ENCODE results near the gene DMTF1.
"Not testable (repeated sequence)": the region's sequence is repeated elsewhere in the genome, so short reads cannot be mapped to it uniquely, and the experiment has no call there.

Gene DMTF1

GRCh38 chr7:87193912-87194311, 41.7 kb downstream of the DMTF1 start:
- DNase-seq (ENCODE audit: low read depth in 3 of 3, low spot score in 1 of 3) = no peak

GRCh38 chr7:87199241-87199640, 47.0 kb downstream of the DMTF1 start:
- DNase-seq (ENCODE audit: low read depth in 3 of 3, low spot score in 1 of 3) = no peak

- DNase-seq (ENCODE audit: low read depth in 3 of 3, low spot score in 1 of 3) = no peak
These were observed 47.6 kb downstream of the DMTF1 start for GRCh38 chr7:87199700-87200450.

GRCh38 chr7:87202208-87202607, 50.0 kb downstream of the DMTF1 start:
- no peak for DNase-seq (ENCODE audit: low read depth in 3 of 3, low spot score in 1 of 3)

GRCh38 chr7:87202705-87203104, 50.5 kb downstream of the DMTF1 start:
- DNase-seq (ENCODE audit: low read depth in 3 of 3, low spot score in 1 of 3) = no peak

- DNase-seq (ENCODE audit: low read depth in 3 of 3, low spot score in 1 of 3) = not testable (repeated sequence)
These were observed 51.7 kb downstream of the DMTF1 start for GRCh38 chr7:87203929-87204328.

- DNase-seq (ENCODE audit: low read depth in 3 of 3, low spot score in 1 of 3) = no peak
These were observed 52.7 kb downstream of the DMTF1 start for GRCh38 chr7:87204933-87205332.

- not testable (repeated sequence) for DNase-seq (ENCODE audit: low read depth in 3 of 3, low spot score in 1 of 3)
These were observed 53.4 kb downstream of the DMTF1 start for GRCh38 chr7:87205701-87206100.

- DNase-seq (ENCODE audit: low read depth in 3 of 3, low spot score in 1 of 3) = no peak
These were observed 54.1 kb downstream of the DMTF1 start for GRCh38 chr7:87206361-87206760.

- no peak for DNase-seq (ENCODE audit: low read depth in 3 of 3, low spot score in 1 of 3)
These were observed 57.2 kb downstream of the DMTF1 start for GRCh38 chr7:87209295-87209924.

- DNase-seq (ENCODE audit: low read depth in 3 of 3, low spot score in 1 of 3) = no peak
These were observed 58.3 kb downstream of the DMTF1 start for GRCh38 chr7:87210506-87210905.

- DNase-seq (ENCODE audit: low read depth in 3 of 3, low spot score in 1 of 3) = no peak
These were observed 60.2 kb downstream of the DMTF1 start for GRCh38 chr7:87212498-87212897.

GRCh38 chr7:87213252-87213651, 61.0 kb downstream of the DMTF1 start:
- DNase-seq (ENCODE audit: low read depth in 3 of 3, low spot score in 1 of 3) = no peak

GRCh38 chr7:87213811-87214210, 61.6 kb downstream of the DMTF1 start:
- DNase-seq (ENCODE audit: low read depth in 3 of 3, low spot score in 1 of 3) = no peak

GRCh38 chr7:87215046-87215445, 62.8 kb downstream of the DMTF1 start:
- DNase-seq (ENCODE audit: low read depth in 3 of 3, low spot score in 1 of 3) = no peak

- DNase-seq (ENCODE audit: low read depth in 3 of 3, low spot score in 1 of 3) = no peak
These were observed 64.7 kb downstream of the DMTF1 start for GRCh38 chr7:87216701-87217508.

GRCh38 chr7:87217983-87218653, 65.9 kb downstream of the DMTF1 start:
- no peak for DNase-seq (ENCODE audit: low read depth in 3 of 3, low spot score in 1 of 3)

GRCh38 chr7:87218796-87219544, 66.7 kb downstream of the DMTF1 start:
- DNase-seq (ENCODE audit: low read depth in 3 of 3, low spot score in 1 of 3) = no peak

- DNase-seq (ENCODE audit: low read depth in 3 of 3, low spot score in 1 of 3) = peak; percentile 46 to 67 (median 62)
These were observed 67.3 kb downstream of the DMTF1 start, which contains the start of gene TMEM243 for GRCh38 chr7:87219545-87220025. Gene TMEM243 (minus strand): TSS chr7:87219732. CDS start chr7:87219503, 229 bp downstream.

- peak; percentile 39 to 70 (median 58) for DNase-seq (ENCODE audit: low read depth in 3 of 3, low spot score in 1 of 3)
These were observed 67.9 kb downstream of the DMTF1 start for GRCh38 chr7:87220026-87220733.

All from stimulated activated CD4-positive, alpha-beta T cell treated with anti-CD3 and anti-CD28 coated beads, TNF-alpha, amount 100 ng/mL, for 1 hour (primary cell).